Measurements from ENCODE around the gene COL6A2.
"Not testable (repeated sequence)": the region's sequence is repeated elsewhere in the genome, so short reads cannot be mapped to it uniquely, and the experiment has no call there.

The COL6A2 gene

DNA sequence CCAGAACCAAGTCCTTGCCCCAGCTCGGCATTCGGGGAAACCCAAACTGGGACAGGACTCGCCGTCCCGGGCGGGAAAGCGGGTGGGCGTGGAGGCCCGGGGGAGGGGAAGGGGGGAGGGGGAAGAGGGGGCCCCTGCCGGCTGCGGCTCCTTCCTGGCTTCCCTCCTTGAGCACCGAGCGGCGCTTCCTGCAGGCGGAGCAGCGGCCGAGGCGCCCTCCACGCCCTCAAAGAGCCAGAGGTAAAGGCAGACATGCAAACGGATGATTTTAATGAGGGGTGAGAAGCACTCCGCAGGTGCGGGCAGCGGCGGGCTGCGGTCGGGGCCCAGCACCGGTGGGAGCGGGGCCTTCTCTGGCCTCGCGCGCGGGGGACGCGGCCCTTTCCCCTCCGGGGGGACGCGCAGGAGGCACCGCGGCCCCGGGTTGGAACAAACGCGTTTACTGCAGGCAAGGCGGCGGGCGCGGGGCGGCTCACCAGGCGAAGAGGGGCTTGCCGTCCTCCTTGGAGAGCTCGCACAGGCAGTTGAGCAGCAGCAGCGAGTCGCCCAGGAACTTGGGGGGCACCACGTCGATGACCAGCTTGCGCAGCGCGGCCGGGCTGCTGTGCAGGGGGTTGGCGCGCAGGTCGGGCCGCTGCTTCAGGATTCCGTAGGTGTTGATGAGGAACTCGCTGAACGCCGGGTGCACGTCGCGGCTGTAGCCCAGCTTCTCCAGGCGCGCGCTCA, 63.2 kb downstream of the COL6A2 start:
- H3K4me1 ChIP-seq (ENCODE audit: control insufficient read depth, insufficient read depth, low read length): no peaks in the 10 kb centered on the region
- H3K9ac ChIP-seq (ENCODE audit: low read depth, low read length): no peak overlapping the region
- no peaks in the 10 kb centered on the region for H3K27me3 ChIP-seq (ENCODE audit: control insufficient read depth, insufficient read depth, low read length)
- H3K9me3 ChIP-seq (replicated peaks; ENCODE audit: low read length): no peaks in the 10 kb centered on the region
- H3K4me3 ChIP-seq (ENCODE audit: low read length): no peak overlapping the region
- H3K36me3 ChIP-seq (ENCODE audit: insufficient read depth, low read length): peaks cover 4% of the 10 kb centered on the region
- no peak overlapping the region for H3K4me2 ChIP-seq (ENCODE audit: low read length)

DNA sequence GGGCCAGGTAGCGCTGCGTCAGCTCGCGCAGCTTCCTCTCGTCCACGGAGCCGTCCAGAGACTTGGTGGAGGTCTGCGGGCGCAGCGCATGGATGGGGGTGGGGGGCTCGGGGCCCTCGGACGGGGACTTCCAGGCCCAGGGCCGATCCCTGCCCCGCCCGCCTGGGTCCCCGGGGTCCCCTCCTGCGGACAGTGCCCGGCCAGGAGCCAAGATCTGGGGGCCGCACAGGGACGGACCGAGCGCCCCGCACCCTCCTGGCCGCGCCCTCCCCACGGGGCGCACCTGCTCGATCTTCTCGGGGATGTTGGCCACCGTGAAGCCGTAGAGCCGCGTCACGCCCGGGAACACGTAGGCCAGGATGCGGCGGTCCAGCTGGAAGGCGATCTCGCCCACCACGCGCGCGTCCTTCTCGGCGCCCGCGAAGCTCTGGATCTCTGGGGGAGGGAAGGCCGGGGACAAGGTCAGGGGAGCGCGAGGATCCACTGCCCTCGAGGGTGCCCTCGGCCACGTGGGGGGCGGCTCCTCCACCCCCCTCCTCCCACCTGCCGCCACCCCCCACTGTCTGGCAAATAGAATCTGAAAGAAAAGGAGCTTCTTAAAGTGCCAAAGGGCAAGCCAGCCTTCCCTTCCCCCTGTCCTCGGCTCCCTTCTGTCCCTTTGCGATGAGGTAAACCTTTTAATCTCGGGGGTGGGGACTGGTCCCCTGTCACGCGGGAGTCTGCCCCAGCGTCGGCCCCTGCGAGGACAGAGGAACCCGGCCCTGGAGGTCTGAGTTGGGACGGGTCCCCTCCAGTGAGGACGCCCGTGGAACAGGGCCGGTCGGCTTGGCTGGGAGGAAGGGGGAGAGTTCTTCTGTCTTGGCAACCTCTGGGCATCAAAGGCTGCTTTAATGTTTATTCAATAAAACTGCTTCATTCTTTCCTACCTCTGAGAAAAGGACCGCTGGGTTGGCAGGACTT, 64.0 kb downstream of the COL6A2 start:
- Histone ChIP-seq H3K4me1 (ENCODE audit: control insufficient read depth, insufficient read depth, low read length) (no peaks in the 10 kb centered on the region), H3K9me3 (replicated peaks; ENCODE audit: low read length) (no peaks in the 10 kb centered on the region), H3K36me3 (ENCODE audit: insufficient read depth, low read length) (peaks cover 4% of the 10 kb centered on the region), H3K27me3 (ENCODE audit: control insufficient read depth, insufficient read depth, low read length) (no peaks in the 10 kb centered on the region), H3K4me2 (ENCODE audit: low read length) (no peak overlapping the region), H3K4me3 (ENCODE audit: low read length) (no peak overlapping the region), H3K9ac (ENCODE audit: low read depth, low read length) (no peak overlapping the region)

DNA sequence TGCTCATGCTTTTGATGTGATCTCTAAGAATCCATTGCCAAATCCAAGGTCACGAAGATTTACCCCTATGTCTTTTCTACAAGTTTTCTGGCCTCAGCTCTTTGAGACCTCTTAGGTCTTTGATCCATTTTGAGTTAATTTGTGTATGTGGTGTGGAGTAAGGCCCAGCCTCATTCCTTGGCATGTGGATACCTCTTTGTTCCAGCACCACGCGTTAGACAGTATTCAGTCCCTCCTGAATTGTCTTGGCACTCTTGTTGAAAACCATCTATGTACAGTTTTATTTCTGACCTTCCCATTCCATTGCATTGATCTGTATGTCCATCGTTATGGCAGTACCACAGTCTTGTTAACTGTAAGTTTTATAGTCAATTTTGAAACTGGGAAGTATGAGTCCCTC, 65.5 kb downstream of the COL6A2 start:
- no peaks in the 10 kb centered on the region for H3K4me1 ChIP-seq (ENCODE audit: control insufficient read depth, insufficient read depth, low read length)
- H3K27me3 ChIP-seq (ENCODE audit: control insufficient read depth, insufficient read depth, low read length): no peaks in the 10 kb centered on the region
- H3K9me3 ChIP-seq (replicated peaks; ENCODE audit: low read length): no peaks in the 10 kb centered on the region
- peaks cover 4% of the 10 kb centered on the region for H3K36me3 ChIP-seq (ENCODE audit: insufficient read depth, low read length)
- H3K9ac ChIP-seq (ENCODE audit: low read depth, low read length): no peak overlapping the region
- H3K4me3 ChIP-seq (ENCODE audit: low read length): no peak overlapping the region
- no peak overlapping the region for H3K4me2 ChIP-seq (ENCODE audit: low read length)

DNA sequence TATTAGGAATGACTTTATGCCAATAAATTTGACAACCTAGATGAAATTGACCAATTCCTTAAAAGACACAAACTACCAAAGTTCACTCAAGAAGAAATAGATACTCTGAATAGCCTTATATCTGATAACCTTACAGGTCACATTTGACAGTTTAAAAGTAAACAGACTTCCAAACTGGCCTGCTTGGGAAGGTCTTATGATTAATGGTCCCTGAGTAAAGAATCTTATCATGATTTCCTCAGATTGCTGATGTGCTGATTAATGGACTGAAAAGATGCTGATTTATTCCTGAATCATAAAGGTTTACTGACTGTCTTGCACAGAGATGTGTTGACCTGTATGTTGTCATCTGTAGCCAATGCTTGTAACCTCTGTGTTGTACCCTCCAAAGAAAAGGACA, 67.2 kb downstream of the COL6A2 start:
- H3K9ac ChIP-seq (ENCODE audit: low read depth, low read length): no peak overlapping the region
- no peaks in the 10 kb centered on the region for H3K4me1 ChIP-seq (ENCODE audit: control insufficient read depth, insufficient read depth, low read length)
- H3K4me2 ChIP-seq (ENCODE audit: low read length): no peak overlapping the region
- H3K9me3 ChIP-seq (replicated peaks; ENCODE audit: low read length): no peaks in the 10 kb centered on the region
- H3K4me3 ChIP-seq (ENCODE audit: low read length): no peak overlapping the region
- H3K27me3 ChIP-seq (ENCODE audit: control insufficient read depth, insufficient read depth, low read length): no peaks in the 10 kb centered on the region
- H3K36me3 ChIP-seq (ENCODE audit: insufficient read depth, low read length): peaks cover under 1% of the 10 kb centered on the region

DNA sequence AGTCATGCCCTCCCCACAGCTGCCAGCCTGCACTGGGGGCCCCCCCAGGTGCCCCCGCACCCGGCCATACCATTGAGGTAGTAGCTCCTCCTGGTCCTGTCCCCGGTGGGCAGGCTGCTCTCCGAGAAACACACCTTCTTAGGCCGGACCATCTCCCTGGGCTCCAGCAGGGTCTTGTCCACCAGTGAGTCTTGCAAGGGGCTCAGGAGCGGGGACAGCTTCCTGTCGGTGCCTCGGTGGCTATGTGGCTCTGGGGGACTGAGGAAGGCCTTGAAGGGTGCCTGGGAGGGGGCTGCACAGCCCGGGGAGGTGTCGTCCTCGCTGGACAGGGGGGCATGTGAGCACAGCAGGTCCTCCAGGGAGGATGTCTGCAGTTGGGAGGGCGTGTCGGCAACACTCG, 70.3 kb downstream of the COL6A2 start:
- no peaks in the 10 kb centered on the region for H3K9me3 ChIP-seq (replicated peaks; ENCODE audit: low read length)
- H3K36me3 ChIP-seq (ENCODE audit: insufficient read depth, low read length): no peaks in the 10 kb centered on the region
- no peaks in the 10 kb centered on the region for H3K4me1 ChIP-seq (ENCODE audit: control insufficient read depth, insufficient read depth, low read length)
- no peaks in the 10 kb centered on the region for H3K27me3 ChIP-seq (ENCODE audit: control insufficient read depth, insufficient read depth, low read length)
- H3K9ac ChIP-seq (ENCODE audit: low read depth, low read length): no peak overlapping the region
- no peak overlapping the region for H3K4me3 ChIP-seq (ENCODE audit: low read length)
- H3K4me2 ChIP-seq (ENCODE audit: low read length): no peak overlapping the region

DNA sequence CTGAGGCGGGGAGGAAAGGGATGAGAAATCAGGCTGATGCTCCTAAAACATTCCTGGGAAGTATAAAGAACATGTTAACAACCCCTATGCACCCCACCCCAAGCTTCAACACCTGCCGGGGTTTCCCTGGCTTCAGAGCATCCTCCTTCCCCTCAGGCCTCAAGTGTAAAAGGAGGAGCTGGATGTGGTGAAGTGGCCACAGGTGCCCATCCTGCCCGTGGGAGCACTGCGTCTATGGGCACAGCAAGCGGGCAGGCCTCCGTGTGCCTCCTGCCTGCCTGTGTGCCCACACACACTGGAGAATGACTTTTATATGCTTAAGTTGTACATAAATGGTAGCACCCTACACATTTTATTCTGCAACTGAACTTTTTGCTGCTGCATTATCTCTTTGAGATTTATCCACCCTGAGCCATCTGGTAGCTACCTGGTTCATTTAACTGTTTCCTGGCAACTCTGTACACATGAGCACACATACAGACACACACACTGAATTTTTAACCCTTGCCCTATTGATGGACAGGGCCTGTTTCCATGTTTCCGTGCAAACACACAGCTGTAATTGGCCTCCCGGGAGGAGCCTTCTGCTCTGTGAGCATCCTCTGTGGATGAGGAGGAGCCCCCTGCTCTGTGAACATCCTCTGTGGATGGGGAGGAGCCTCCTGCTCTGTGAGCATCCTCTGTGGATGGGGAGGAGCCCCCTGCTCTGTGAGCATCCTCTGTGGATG, 70.9 kb downstream of the COL6A2 start:
- no peak overlapping the region for H3K4me3 ChIP-seq (ENCODE audit: low read length)

DNA sequence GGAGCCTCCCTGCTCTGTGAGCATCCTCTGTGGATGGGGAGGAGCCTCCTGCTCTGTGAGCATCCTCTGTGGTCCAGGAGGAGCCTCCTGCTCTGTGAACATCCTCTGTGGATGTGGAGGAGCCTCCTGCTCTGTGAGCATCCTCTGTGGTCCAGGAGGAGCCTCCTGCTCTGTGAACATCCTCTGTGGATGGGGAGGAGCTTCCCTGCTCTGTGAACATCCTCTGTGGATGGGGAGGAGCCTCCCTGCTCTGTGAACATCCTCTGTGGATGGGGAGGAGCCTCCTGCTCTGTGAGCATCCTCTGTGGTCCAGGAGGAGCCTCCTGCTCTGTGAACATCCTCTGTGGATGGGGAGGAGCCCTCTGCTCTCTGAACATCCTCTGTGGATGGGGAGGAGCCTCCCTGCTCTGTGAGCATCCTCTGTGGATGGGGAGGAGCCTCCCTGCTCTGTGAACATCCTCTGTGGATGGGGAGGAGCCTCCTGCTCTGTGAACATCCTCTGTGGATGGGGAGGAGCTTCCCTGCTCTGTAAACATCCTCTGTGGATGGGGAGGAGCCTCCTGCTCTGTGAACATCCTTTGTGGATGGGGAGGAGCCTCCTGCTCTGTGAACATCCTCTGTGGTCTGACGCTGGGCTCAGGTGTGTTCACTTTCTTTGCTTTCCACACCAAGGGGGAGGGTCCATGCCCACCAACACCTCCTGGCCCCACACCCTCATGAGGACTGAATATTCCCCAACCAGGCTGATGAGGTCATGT, 72.7 kb downstream of the COL6A2 start:
- H3K4me1 ChIP-seq (ENCODE audit: control insufficient read depth, insufficient read depth, low read length); H3K36me3 ChIP-seq (ENCODE audit: insufficient read depth, low read length); H3K4me3 ChIP-seq (ENCODE audit: low read length); H3K9ac ChIP-seq (ENCODE audit: low read depth, low read length); H3K9me3 ChIP-seq (replicated peaks; ENCODE audit: low read length); H3K27me3 ChIP-seq (ENCODE audit: control insufficient read depth, insufficient read depth, low read length); H3K4me2 ChIP-seq (ENCODE audit: low read length): not testable (repeated sequence)

More for the DNA sequence above, 70.9 kb downstream of the COL6A2 start:
- Histone ChIP-seq H3K36me3 (ENCODE audit: insufficient read depth, low read length) (no peaks in the 10 kb centered on the region), H3K27me3 (ENCODE audit: control insufficient read depth, insufficient read depth, low read length) (no peaks in the 10 kb centered on the region), H3K9me3 (replicated peaks; ENCODE audit: low read length) (no peaks in the 10 kb centered on the region), H3K4me1 (ENCODE audit: control insufficient read depth, insufficient read depth, low read length) (no peaks in the 10 kb centered on the region), H3K4me2 (ENCODE audit: low read length) (no peak overlapping the region), H3K9ac (ENCODE audit: low read depth, low read length) (no peak overlapping the region)

DNA sequence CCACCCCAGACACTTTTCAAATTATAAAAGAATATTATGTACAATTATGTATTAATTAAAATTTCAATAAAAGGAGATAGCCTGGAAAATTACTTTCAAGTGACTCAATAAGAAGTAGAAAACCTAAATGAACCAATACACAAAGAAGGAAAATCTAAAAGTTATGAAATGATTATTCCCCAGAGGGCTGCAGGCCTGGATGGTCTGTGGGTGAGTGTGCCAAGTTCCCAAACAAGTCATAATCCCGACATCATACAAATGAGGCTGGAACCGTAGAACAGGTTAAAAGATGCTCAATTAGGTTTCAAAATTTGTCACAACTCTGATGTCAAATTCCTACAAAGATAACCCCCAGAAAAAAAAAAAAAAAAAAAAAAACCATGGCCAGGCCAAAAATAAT, 73.7 kb downstream of the COL6A2 start:
- Histone ChIP-seq H3K9ac (ENCODE audit: low read depth, low read length) (no peak overlapping the region), H3K4me3 (ENCODE audit: low read length) (no peak overlapping the region), H3K4me2 (ENCODE audit: low read length) (no peak overlapping the region), H3K9me3 (replicated peaks; ENCODE audit: low read length) (peaks cover 2% of the 10 kb centered on the region), H3K36me3 (ENCODE audit: insufficient read depth, low read length) (no peaks in the 10 kb centered on the region), H3K4me1 (ENCODE audit: control insufficient read depth, insufficient read depth, low read length) (no peaks in the 10 kb centered on the region), H3K27me3 (ENCODE audit: control insufficient read depth, insufficient read depth, low read length) (no peaks in the 10 kb centered on the region)

DNA sequence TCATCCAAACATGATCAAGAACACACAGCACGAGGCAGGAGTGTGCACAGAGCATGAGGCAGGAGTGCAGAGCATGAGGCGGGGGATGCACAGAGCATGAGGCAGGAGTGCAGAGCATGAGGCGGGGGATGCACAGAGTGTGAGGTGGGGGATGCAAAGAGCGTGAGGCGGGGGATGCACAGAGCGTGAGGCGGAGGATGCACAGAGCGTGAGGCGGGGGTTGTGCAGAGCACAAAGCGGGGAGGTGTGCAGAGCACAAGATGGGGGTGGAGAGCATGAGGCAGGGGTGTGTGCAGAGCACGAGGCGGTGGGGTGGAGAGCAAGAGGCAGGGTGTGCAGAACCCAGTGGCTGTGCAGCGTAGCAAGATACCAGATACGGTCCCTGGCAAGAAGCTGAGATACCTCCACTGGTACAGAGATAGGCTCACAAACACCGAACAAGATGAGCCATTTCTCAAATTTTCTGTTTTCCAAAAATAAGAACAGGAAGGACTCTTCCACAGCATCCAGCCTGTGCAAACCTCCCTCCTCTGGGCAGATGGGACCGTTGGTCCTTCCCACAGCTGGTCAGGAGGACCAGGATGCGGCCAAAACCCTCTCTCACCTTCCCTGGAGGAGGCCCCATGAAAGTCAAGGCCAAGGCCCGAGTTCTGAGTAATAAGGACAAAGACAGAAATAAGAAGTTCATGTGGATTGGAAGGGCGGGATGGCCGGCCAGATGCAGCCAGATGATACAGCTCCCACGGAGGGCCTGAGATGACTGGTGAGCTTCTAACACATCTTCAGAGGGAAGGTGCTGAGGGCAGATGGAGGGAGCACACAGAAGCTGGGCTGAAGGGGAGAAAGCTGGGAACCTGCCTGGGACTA, 74.3 kb downstream of the COL6A2 start:
- no peak overlapping the region for H3K4me3 ChIP-seq (ENCODE audit: low read length)
- H3K4me2 ChIP-seq (ENCODE audit: low read length): no peak overlapping the region
- no peaks in the 10 kb centered on the region for H3K4me1 ChIP-seq (ENCODE audit: control insufficient read depth, insufficient read depth, low read length)
- H3K36me3 ChIP-seq (ENCODE audit: insufficient read depth, low read length): no peaks in the 10 kb centered on the region
- H3K9ac ChIP-seq (ENCODE audit: low read depth, low read length): no peak overlapping the region
- peaks cover 5% of the 10 kb centered on the region for H3K9me3 ChIP-seq (replicated peaks; ENCODE audit: low read length)
- H3K27me3 ChIP-seq (ENCODE audit: control insufficient read depth, insufficient read depth, low read length): no peaks in the 10 kb centered on the region

DNA sequence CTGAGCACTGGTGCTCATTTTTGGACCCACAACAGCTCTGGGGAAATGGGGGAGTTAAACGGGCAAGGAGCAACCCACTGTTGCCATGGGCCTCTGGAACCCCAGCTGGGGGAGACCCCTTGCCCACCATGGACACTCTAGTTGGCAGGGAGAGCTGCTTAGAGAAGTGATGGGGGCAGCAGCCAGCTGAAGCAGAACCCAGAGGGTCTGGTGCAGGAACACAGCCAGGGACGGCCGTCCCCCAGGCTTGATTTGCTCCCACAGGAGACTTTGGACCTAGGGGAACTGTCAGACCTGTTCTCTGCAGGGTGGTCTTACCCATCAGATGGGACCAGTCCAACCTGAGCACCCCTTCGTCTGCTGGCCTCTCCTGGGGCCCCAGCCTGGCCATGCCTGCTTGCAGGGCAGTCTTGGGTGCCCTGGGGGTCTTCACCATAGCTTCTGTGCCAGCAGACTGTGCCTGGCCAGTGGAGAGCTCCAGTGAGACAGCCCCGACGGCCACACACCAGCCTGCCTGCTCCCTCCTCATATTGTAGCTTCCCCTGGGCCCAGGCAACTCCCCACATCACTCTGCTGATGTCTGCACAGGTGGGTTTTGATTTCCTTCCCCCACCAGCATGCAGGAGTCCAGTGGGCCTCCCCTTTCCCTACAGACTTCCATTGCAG, 75.1 kb downstream of the COL6A2 start:
- Histone ChIP-seq H3K9me3 (replicated peaks; ENCODE audit: low read length) (peaks cover 5% of the 10 kb centered on the region), H3K36me3 (ENCODE audit: insufficient read depth, low read length) (no peaks in the 10 kb centered on the region), H3K4me1 (ENCODE audit: control insufficient read depth, insufficient read depth, low read length) (no peaks in the 10 kb centered on the region), H3K27me3 (ENCODE audit: control insufficient read depth, insufficient read depth, low read length) (no peaks in the 10 kb centered on the region), H3K4me2 (ENCODE audit: low read length) (no peak overlapping the region), H3K4me3 (ENCODE audit: low read length) (no peak overlapping the region), H3K9ac (ENCODE audit: low read depth, low read length) (no peak overlapping the region)

Measured in skeletal muscle satellite cell (primary cell).